ENCODE results near the gene TRIM24.

TRIM24 gene

GRCh38 chr7:138456220-138456619, 3.8 kb upstream of the TRIM24 start:
- Histone ChIP-seq H3K9ac (ENCODE audit: low read depth, low read length, poor library complexity, severe bottlenecking) (no peak overlapping the region), H3K4me2 (ENCODE audit: low read depth, low read length, poor library complexity, severe bottlenecking) (no peak overlapping the region), H4K20me1 (ENCODE audit: insufficient read depth, low read length, poor library complexity, severe bottlenecking) (peaks cover 7% of the 10 kb centered on the region), H2AFZ (ENCODE audit: low read length) (no peak overlapping the region), H3K4me1 (ENCODE audit: insufficient read depth, low read length, poor library complexity, severe bottlenecking) (peaks cover 8% of the 10 kb centered on the region), H3K36me3 (ENCODE audit: insufficient read depth, low read length) (no peaks in the 10 kb centered on the region), H3F3A (ENCODE audit: low read depth) (0 out of 2 replicates have a peak, but pooled peaks cover 3% of the 10 kb centered on the region), H3K27me3 (ENCODE audit: insufficient read depth, low read length, poor library complexity, severe bottlenecking) (no peaks in the 10 kb centered on the region), H3K9me2 (replicated peaks; ENCODE audit: low read depth, low read length) (no peaks in the 10 kb centered on the region), H3K9me3 (ENCODE audit: insufficient read depth, low read depth, low read length) (no peaks in the 10 kb centered on the region), H3K4me3 (ENCODE audit: low read length, poor library complexity, severe bottlenecking) (no peak overlapping the region), H3K79me2 (ENCODE audit: insufficient read depth, low read length) (peaks cover 3% of the 10 kb centered on the region)
- TF ChIP-seq EZH2phosphoT487 (IDR thresholded peaks at IDR 0.05; ENCODE audit: borderline replicate concordance) (no peak), CTCF (conservative IDR thresholded peaks at IDR 0.05; ENCODE audit: low read length) (no peak)

GRCh38 chr7:138458576-138459412, 1.3 kb upstream of the TRIM24 start:
- no peak for TF ChIP-seq CTCF (conservative IDR thresholded peaks at IDR 0.05; ENCODE audit: low read length)
- TF ChIP-seq EZH2phosphoT487 (IDR thresholded peaks at IDR 0.05; ENCODE audit: borderline replicate concordance), result no peak
- Histone ChIP-seq H4K20me1 (ENCODE audit: insufficient read depth, low read length, poor library complexity, severe bottlenecking) (peaks cover 26% of the 10 kb centered on the region), H3K9me3 (ENCODE audit: insufficient read depth, low read depth, low read length) (no peaks in the 10 kb centered on the region), H3K4me2 (ENCODE audit: low read depth, low read length, poor library complexity, severe bottlenecking) (peak overlapping the region; percentile 84), H3K36me3 (ENCODE audit: insufficient read depth, low read length) (no peaks in the 10 kb centered on the region), H3K4me3 (ENCODE audit: low read length, poor library complexity, severe bottlenecking) (peak overlapping the region; percentile 77), H3F3A (ENCODE audit: low read depth) (0 out of 2 replicates have a peak, but pooled peaks cover 4% of the 10 kb centered on the region), H3K9me2 (replicated peaks; ENCODE audit: low read depth, low read length) (no peaks in the 10 kb centered on the region), H3K9ac (ENCODE audit: low read depth, low read length, poor library complexity, severe bottlenecking) (peak overlapping the region; percentile 78), H3K4me1 (ENCODE audit: insufficient read depth, low read length, poor library complexity, severe bottlenecking) (peaks cover 22% of the 10 kb centered on the region), H2AFZ (ENCODE audit: low read length) (peak overlapping the region; percentile 98; the same call in 1 of the 2 replicates), H3K79me2 (ENCODE audit: insufficient read depth, low read length) (peaks cover 28% of the 10 kb centered on the region), H3K27me3 (ENCODE audit: insufficient read depth, low read length, poor library complexity, severe bottlenecking) (no peaks in the 10 kb centered on the region)

- Histone ChIP-seq H3K4me2 (ENCODE audit: low read depth, low read length, poor library complexity, severe bottlenecking) (peak overlapping the region; percentile 84), H3K9ac (ENCODE audit: low read depth, low read length, poor library complexity, severe bottlenecking) (peak overlapping the region; percentile 78), H4K20me1 (ENCODE audit: insufficient read depth, low read length, poor library complexity, severe bottlenecking) (peaks cover 34% of the 10 kb centered on the region), H2AFZ (ENCODE audit: low read length) (peak overlapping the region; percentile 98), H3K79me2 (ENCODE audit: insufficient read depth, low read length) (peaks cover 36% of the 10 kb centered on the region), H3K9me2 (replicated peaks; ENCODE audit: low read depth, low read length) (no peaks in the 10 kb centered on the region), H3K36me3 (ENCODE audit: insufficient read depth, low read length) (no peaks in the 10 kb centered on the region), H3F3A (ENCODE audit: low read depth) (0 out of 2 replicates have a peak, but pooled peaks cover 4% of the 10 kb centered on the region), H3K4me3 (ENCODE audit: low read length, poor library complexity, severe bottlenecking) (peak overlapping the region; percentile 77), H3K9me3 (ENCODE audit: insufficient read depth, low read depth, low read length) (no peaks in the 10 kb centered on the region), H3K27me3 (ENCODE audit: insufficient read depth, low read length, poor library complexity, severe bottlenecking) (no peaks in the 10 kb centered on the region), H3K4me1 (ENCODE audit: insufficient read depth, low read length, poor library complexity, severe bottlenecking) (peaks cover 23% of the 10 kb centered on the region)
- TF ChIP-seq EZH2phosphoT487 (IDR thresholded peaks at IDR 0.05; ENCODE audit: borderline replicate concordance) (no peak), CTCF (conservative IDR thresholded peaks at IDR 0.05; ENCODE audit: low read length) (peak; percentile 37)
Measured at GRCh38 chr7:138459413-138460175, 465 bp upstream of the TRIM24 start.
